ENCODE data around the gene NUBP1.

- TF ChIP-seq, protein P1, sequence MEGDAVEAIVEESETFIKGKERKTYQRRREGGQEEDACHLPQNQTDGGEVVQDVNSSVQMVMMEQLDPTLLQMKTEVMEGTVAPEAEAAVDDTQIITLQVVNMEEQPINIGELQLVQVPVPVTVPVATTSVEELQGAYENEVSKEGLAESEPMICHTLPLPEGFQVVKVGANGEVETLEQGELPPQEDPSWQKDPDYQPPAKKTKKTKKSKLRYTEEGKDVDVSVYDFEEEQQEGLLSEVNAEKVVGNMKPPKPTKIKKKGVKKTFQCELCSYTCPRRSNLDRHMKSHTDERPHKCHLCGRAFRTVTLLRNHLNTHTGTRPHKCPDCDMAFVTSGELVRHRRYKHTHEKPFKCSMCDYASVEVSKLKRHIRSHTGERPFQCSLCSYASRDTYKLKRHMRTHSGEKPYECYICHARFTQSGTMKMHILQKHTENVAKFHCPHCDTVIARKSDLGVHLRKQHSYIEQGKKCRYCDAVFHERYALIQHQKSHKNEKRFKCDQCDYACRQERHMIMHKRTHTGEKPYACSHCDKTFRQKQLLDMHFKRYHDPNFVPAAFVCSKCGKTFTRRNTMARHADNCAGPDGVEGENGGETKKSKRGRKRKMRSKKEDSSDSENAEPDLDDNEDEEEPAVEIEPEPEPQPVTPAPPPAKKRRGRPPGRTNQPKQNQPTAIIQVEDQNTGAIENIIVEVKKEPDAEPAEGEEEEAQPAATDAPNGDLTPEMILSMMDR (IDR thresholded peaks at IDR 0.05): no peak
- no peak for TF ChIP-seq EZH2phosphoT487 (IDR thresholded peaks at IDR 0.05)
These were observed 27.3 kb downstream of the NUBP1 start for GRCh38 chr16:10770907-10771306.
